A549 (cell line): Measurements from ENCODE around the gene TCERG1L. TPM values are rescaled to one million over a fixed set of nuclear protein-coding genes. Genes with fewer than 3 reads are reported as not detected.

Source experiments
- ATAC-seq, 2 experiments: fragments of 200-7000 bp in 1 of 2; fragments of >200 bp in 1 of 2; cut with Nextera tagmentation in 1 of 2; cut with Tn5 transposase in 1 of 2; 3 replicates each; pipeline versions ENCODE4 v1.8.0 to v1.9.1; 2018 to 2020; ENCODE audit warnings: mild to moderate bottlenecking in 1 of 2, moderate library complexity in 1 of 2
- CTCF ChIA-PET: fragments of 300-600 bp; sonication (Branson Sonifier 250); formaldehyde crosslinking; extraction: SDS; loops from one replicate; lab custom pipeline; 2021; ENCODE audit warnings: antibody characterized with exemption, inconsistent platforms; lab: Yijun Ruan, JAX
- POLR2A ChIA-PET: fragments of 350-600 bp; formaldehyde crosslinking; extraction: SDS; loops from one replicate; lab custom pipeline; 2021; ENCODE audit warnings: antibody characterized with exemption, inconsistent platforms; lab: Yijun Ruan, JAX
- DNase-seq, 2 experiments: peaks; one replicate each; pipeline versions ENCODE4 v3.0.0 to v3.0.0-alpha.2; 2011 to 2016; ENCODE audit warnings: low read depth in 1 of 2, low spot score in 1 of 2
- FAIRE-seq: peaks from 2 replicates; lab custom pipeline; 2011; peaks lifted over from hg19 to GRCh38; lab: Jason Lieb, UNC
- H3K27ac ChIP-seq, 2 experiments: fragments of >200 bp; sonication (Bioruptor Twin); formaldehyde crosslinking; 3 replicates each; pipeline ENCODE4 v1.5.1; 2016 to 2017
- H3K4me1 ChIP-seq: fragments of >200 bp; sonication (Bioruptor Twin); formaldehyde crosslinking; 3 replicates; pipeline ENCODE4 v1.6.1; 2016
- H3K4me2 ChIP-seq: fragments of >200 bp; sonication (Bioruptor Twin); formaldehyde crosslinking; 3 replicates; pipeline ENCODE4 v1.6.1; 2016
- H3K4me3 ChIP-seq: fragments of >200 bp; sonication (Bioruptor Twin); formaldehyde crosslinking; 3 replicates; pipeline ENCODE4 v1.5.1; 2016
- H3K9me3 ChIP-seq: fragments of >200 bp; sonication (Bioruptor Twin); formaldehyde crosslinking; 3 replicates; pipeline ENCODE4 v1.6.1; 2016
- BCL3 ChIP-seq: fragments of >200 bp; sonication (Bioruptor Twin); formaldehyde crosslinking; IDR thresholded peaks from 3 replicates; pipeline ENCODE4 v1.6.1; 2016
- BHLHE40 ChIP-seq: IDR thresholded peaks from 2 replicates; pipeline ENCODE4 v1.6.1; 2012; ENCODE audit warnings: low read depth, low read length, inconsistent platforms
- CBX2 ChIP-seq: fragments of 200-600 bp; sonication (generic); IDR thresholded peaks from 2 replicates; pipeline ENCODE4 v1.6.1; 2016; ENCODE audit warnings: low read depth, mild to moderate bottlenecking, borderline replicate concordance
- E2F6 ChIP-seq: IDR thresholded peaks from 2 replicates; pipeline ENCODE4 v1.6.1; 2012; ENCODE audit warnings: low read depth, borderline replicate concordance
- EHF ChIP-seq: fragments of 250-450 bp; sonication (Bioruptor Pico); IDR thresholded peaks from 2 replicates; pipeline ENCODE4 v1.5.0; 2020; ENCODE audit warnings: mild to moderate bottlenecking
- EHMT2 ChIP-seq: fragments of 200-600 bp; sonication (generic); IDR thresholded peaks from 2 replicates; pipeline ENCODE4 v1.6.1; 2016; ENCODE audit warnings: antibody characterized with exemption, low read depth, mild to moderate bottlenecking, moderate library complexity
- FOSB ChIP-seq: fragments of 250-450 bp; sonication (Bioruptor Pico); IDR thresholded peaks from 2 replicates; pipeline ENCODE4 v1.5.0; 2020; ENCODE audit warnings: mild to moderate bottlenecking, moderate library complexity
- FOXS1 ChIP-seq: fragments of 250-450 bp; sonication (Bioruptor Pico); IDR thresholded peaks from 2 replicates; pipeline ENCODE4 v1.5.0; 2020; ENCODE audit warnings: mild to moderate bottlenecking, moderate library complexity
- GATA3 ChIP-seq: IDR thresholded peaks from 2 replicates; pipeline ENCODE4 v1.6.1; 2012; ENCODE audit warnings: borderline replicate concordance
- HEYL ChIP-seq: fragments of 250-450 bp; sonication (Bioruptor Pico); IDR thresholded peaks from 2 replicates; pipeline ENCODE4 v1.8.0; 2021; ENCODE audit warnings: mild to moderate bottlenecking, moderate library complexity
- NPAS2 ChIP-seq: fragments of 250-450 bp; sonication (Bioruptor Pico); IDR thresholded peaks from 2 replicates; pipeline ENCODE4 v1.8.0; 2022; ENCODE audit warnings: mild to moderate bottlenecking, moderate library complexity, borderline replicate concordance
- NR3C1 ChIP-seq: fragments of >200 bp; sonication (Bioruptor Twin); formaldehyde crosslinking; IDR thresholded peaks from 3 replicates; pipeline ENCODE4 v1.6.1; 2017
- PBX3 ChIP-seq: IDR thresholded peaks from 2 replicates; pipeline ENCODE4 v1.6.1; 2012
- POLR2A ChIP-seq: IDR thresholded peaks from 2 replicates; pipeline ENCODE4 v1.6.1; 2012; ENCODE audit warnings: mild to moderate bottlenecking, low read length
- POLR2AphosphoS2 ChIP-seq: conservative IDR thresholded peaks from 2 replicates; pipeline ENCODE4 v1.6.1; 2012; ENCODE audit warnings: low read length, improper control_type of control experiment, inconsistent platforms
- RAD21 ChIP-seq, 2 experiments: fragments of >200 bp in 1 of 2; sonication (Bioruptor Twin) in 1 of 2; formaldehyde crosslinking in 1 of 2; IDR thresholded peaks in 1 of 2; conservative IDR thresholded peaks in 1 of 2; 2 replicates in 1 of 2; 3 replicates in 1 of 2; pipeline ENCODE4 v1.6.1; 2012 to 2018; ENCODE audit warnings: inconsistent platforms in 1 of 2
- RARB ChIP-seq: fragments of 250-450 bp; sonication (Bioruptor Pico); IDR thresholded peaks from 2 replicates; pipeline ENCODE4 v1.8.0; 2021; ENCODE audit warnings: mild to moderate bottlenecking, moderate library complexity
- RFX5 ChIP-seq: fragments of 450-650 bp; IDR thresholded peaks from 2 replicates; pipeline ENCODE4 v1.7.1; 2014; ENCODE audit warnings: antibody characterized with exemption, mild to moderate bottlenecking, moderate library complexity
- SMC3 ChIP-seq: fragments of >200 bp; sonication (Bioruptor Twin); formaldehyde crosslinking; IDR thresholded peaks from 3 replicates; pipeline ENCODE4 v1.6.1; 2018; ENCODE audit warnings: inconsistent platforms
- TFCP2L1 ChIP-seq: fragments of 250-450 bp; sonication (Bioruptor Pico); IDR thresholded peaks from 2 replicates; pipeline ENCODE4 v1.5.0; 2021; ENCODE audit warnings: mild to moderate bottlenecking
- ZFP36 ChIP-seq: fragments of 450-650 bp; IDR thresholded peaks from 2 replicates; pipeline ENCODE4 v1.6.1; 2014; ENCODE audit warnings: borderline replicate concordance; ENCODE audit not compliant: partially characterized antibody
- ZNF302 ChIP-seq: fragments of 250-450 bp; sonication (Bioruptor Pico); IDR thresholded peaks from 2 replicates; pipeline ENCODE4 v1.9.0; 2021; ENCODE audit warnings: inconsistent platforms, mild to moderate bottlenecking, moderate library complexity
- ZSCAN20 ChIP-seq: fragments of 250-450 bp; sonication (Bioruptor Pico); IDR thresholded peaks from 2 replicates; pipeline ENCODE4 v1.8.0; 2022; ENCODE audit warnings: mild to moderate bottlenecking, moderate library complexity
- WGBS: methylation state at CpG from one replicate; pipeline ENCODE4 v1.1.6; 2017; ENCODE audit errors: missing lambda C conversion rate; 5-methylcytosine and 5-hydroxymethylcytosine counted together
- polyA plus RNA-seq, 4 experiments: library from polyadenylated mRNA; depleted of rRNA in 3 of 4; stranded (reverse); fragments of >200 nt; fragmentation: RNase III in 1 of 4; extraction: RNeasy Plus Mini Kit Qiagen cat#74134 plus additional on column Dnase treatment in 1 of 4; gene quantifications; 2 replicates in 3 of 4; 3 replicates in 1 of 4; pipeline ENCODE4 v1.2.3, GENCODE V29; 2011 to 2017

TCERG1L gene
- polyA plus RNA-seq, 2 of the 4 experiments (the other 2 are of a cell fraction): not detected

GRCh38 chr10:131207584-131208532 is 103.7 kb downstream of the TCERG1L start:
- Histone ChIP-seq H3K4me3 (no peak overlapping the region), H3K9me3 (no peaks in the 10 kb centered on the region; the same call in 2 of the 3 replicates)
- TF ChIP-seq FOXS1 (CRISPR knock-in tag) (no peak), ZFP36 (no peak), TFCP2L1 (CRISPR knock-in tag) (no peak), POLR2AphosphoS2 (no peak), E2F6 (no peak), SMC3 (no peak), NR3C1 (no peak), EHMT2 (no peak), BCL3 (no peak), POLR2A (no peak), CBX2 (no peak), HEYL (CRISPR knock-in tag) (no peak)
- TF ChIP-seq, all 56 proteins: peak for 0
- H3K4me1 ChIP-seq: no peaks in the 10 kb centered on the region
- H3K4me2 ChIP-seq: no peak overlapping the region
- ChIA-PET POLR2A (no interaction called here), CTCF (interaction anchor here (1.2 kb wide), 1 partner anchor 9 kb away, joined by 4 read pairs; no protein-coding TSS in a partner anchor)
- no peak for ATAC-seq
- FAIRE-seq: no peak
- WGBS: 32% methylated on average over 22 of the region's 29 CpGs
- DNase-seq: no peak
- H3K27ac ChIP-seq: no peak overlapping the region

- FAIRE-seq (no peak), ATAC-seq (no peak), DNase-seq (no peak)
- WGBS: 24% methylated on average over 7 of the region's 8 CpGs
- no peak overlapping the region for H3K4me3 ChIP-seq
- no peaks in the 10 kb centered on the region for H3K4me1 ChIP-seq
- TF ChIP-seq PBX3 (no peak), EHMT2 (no peak), EHF (CRISPR knock-in tag) (no peak), RAD21 (conservative IDR thresholded peaks at IDR 0.05 in 1 of 2, IDR thresholded peaks at IDR 0.05 in 1 of 2) (no peak), E2F6 (no peak), BHLHE40 (no peak), ZFP36 (no peak), RARB (CRISPR knock-in tag) (no peak), GATA3 (no peak), ZNF302 (CRISPR knock-in tag) (no peak), NPAS2 (CRISPR knock-in tag) (no peak), RFX5 (no peak), HEYL (CRISPR knock-in tag) (no peak), FOSB (CRISPR knock-in tag) (no peak), ZSCAN20 (CRISPR knock-in tag) (no peak)
- CTCF ChIA-PET: no interaction called here
- no peak overlapping the region for H3K4me2 ChIP-seq
- no peak overlapping the region for H3K27ac ChIP-seq
- POLR2A ChIA-PET: no interaction called here
- H3K9me3 ChIP-seq: no peaks in the 10 kb centered on the region; the same call in 2 of the 3 replicates
Observed at GRCh38 chr10:131207176-131207575, 104.3 kb downstream of the TCERG1L start.
